K562 (cell line): ENCODE data around the gene HOXB13. TPM values are rescaled to one million over a fixed set of nuclear protein-coding genes. Genes with fewer than 3 reads are reported as not detected.
A peak's percentile ranks its signal among the peaks of the same experiment; 100 is the strongest.

Experiments used
- ATAC-seq: fragments of 200-7000 bp; cut with Tn5 transposase; 3 replicates; pipeline ENCODE4 v1.9.1; 2020; ENCODE audit warnings: moderate library complexity
- BruUV-seq: library from RNA; stranded (reverse); fragments of 400-500 nt; replicated peaks from 2 replicates; lab custom pipeline; 2021; lab: Mats Ljungman, UMichigan
- CTCF ChIA-PET: fragments of 300-600 bp; formaldehyde crosslinking; extraction: SDS; loops from one replicate; lab custom pipeline; 2021; ENCODE audit warnings: low intra/inter-chr PET ratio; lab: Yijun Ruan, JAX
- POLR2A ChIA-PET: fragments of 300-600, 350-650 bp; sonication (Branson Sonifier 250); formaldehyde crosslinking; extraction: SDS; loops from one replicate; lab custom pipeline; 2021; ENCODE audit warnings: antibody characterized with exemption, inconsistent platforms; lab: Yijun Ruan, JAX
- DNase-seq, 4 experiments: peaks; one replicate each; pipeline versions ENCODE4 v3.0.0 to v3.0.0-alpha.2; 2011 to 2018; ENCODE audit warnings: low spot score in 3 of 4, mixed read lengths in 3 of 4; ENCODE audit errors: extremely low read depth in 1 of 4
- FAIRE-seq: peaks from 2 replicates; lab custom pipeline; 2011; peaks lifted over from hg19 to GRCh38; lab: Jason Lieb, UNC
- H2AFZ ChIP-seq: 2 replicates; pipeline ENCODE4 v1.6.0; 2011; ENCODE audit warnings: low read depth, low read length, control low read depth, inconsistent platforms
- H3K27ac ChIP-seq: fragments of 200-600 bp; 3 replicates; pipeline ENCODE4 v1.8.0; 2011; ENCODE audit warnings: low read depth, mild to moderate bottlenecking, control low read depth, inconsistent platforms, low read length, moderate library complexity, mixed read lengths; ENCODE audit errors: extremely low read depth
- H3K27me3 ChIP-seq, 2 experiments: fragments of 300-600 bp in 1 of 2; 2 replicates in 1 of 2; 3 replicates in 1 of 2; pipeline versions ENCODE4 v1.6.0 to v1.8.0; 2011; ENCODE audit warnings: inconsistent platforms in 2 of 2, low read length in 2 of 2, mild to moderate bottlenecking in 1 of 2, mixed read lengths in 1 of 2, moderate library complexity in 1 of 2; ENCODE audit not compliant: control insufficient read depth in 2 of 2, insufficient read depth in 2 of 2
- H3K36me3 ChIP-seq: fragments of 300-600 bp; 3 replicates; pipeline ENCODE4 v1.8.0; 2011; ENCODE audit warnings: mild to moderate bottlenecking, low read length, inconsistent platforms; ENCODE audit not compliant: control insufficient read depth, insufficient read depth
- H3K4me1 ChIP-seq, 2 experiments: fragments of 200-600 bp in 1 of 2; replicated peaks in 1 of 2; 2 replicates in 1 of 2; 3 replicates in 1 of 2; pipeline versions ENCODE4 v1.5.1 to v1.8.0; 2011; ENCODE audit warnings: inconsistent platforms in 2 of 2, low read length in 2 of 2, mild to moderate bottlenecking in 1 of 2, mixed read lengths in 1 of 2, moderate library complexity in 1 of 2; ENCODE audit not compliant: control insufficient read depth in 2 of 2, insufficient read depth in 2 of 2
- H3K4me2 ChIP-seq: 2 replicates; pipeline ENCODE4 v1.6.1; 2011; ENCODE audit warnings: low read length, control low read depth, inconsistent platforms, mixed read lengths; ENCODE audit not compliant: insufficient read depth
- H3K4me3 ChIP-seq: fragments of 200-600 bp; sonication (generic), shearing (Covaris generic); 2 replicates; pipeline ENCODE4 v1.5.1; 2016; ENCODE audit warnings: control low read depth, inconsistent platforms
- H3K79me2 ChIP-seq: fragments of 200-600 bp; 3 replicates; pipeline ENCODE4 v1.8.0; 2011; ENCODE audit warnings: low read length, inconsistent platforms; ENCODE audit not compliant: control insufficient read depth, insufficient read depth
- H3K9ac ChIP-seq, 2 experiments: 2 replicates each; pipeline versions ENCODE4 v1.6.0 to v1.6.1; 2011; ENCODE audit warnings: low read depth in 2 of 2, low read length in 2 of 2, control low read depth in 1 of 2, inconsistent platforms in 1 of 2, mild to moderate bottlenecking in 1 of 2, mixed read lengths in 1 of 2; ENCODE audit not compliant: insufficient read depth in 1 of 2
- H3K9me1 ChIP-seq: one replicate; pipeline ENCODE4 v1.6.0; 2011; ENCODE audit warnings: inconsistent platforms, mild to moderate bottlenecking, low read length, moderate library complexity; ENCODE audit not compliant: control insufficient read depth, insufficient read depth
- H3K9me3 ChIP-seq: replicated peaks from 2 replicates; pipeline ENCODE4 v1.5.1; 2011; ENCODE audit warnings: low read depth, low read length, inconsistent platforms; ENCODE audit not compliant: control insufficient read depth, insufficient read depth
- H4K20me1 ChIP-seq: replicated peaks from 2 replicates; pipeline ENCODE4 v1.6.1; 2011; ENCODE audit warnings: low read length, inconsistent platforms, mixed read lengths; ENCODE audit not compliant: control insufficient read depth, insufficient read depth
- BRCA1 ChIP-seq, 2 experiments: fragments of 450-650 bp in 1 of 2; sonication (generic) in 1 of 2; formaldehyde crosslinking in 1 of 2; IDR thresholded peaks; 2 replicates each; pipeline versions ENCODE4 v1.5.0 to v1.6.1; 2017 to 2020; ENCODE audit warnings: mild to moderate bottlenecking in 1 of 2, missing genetic modification reagents in 1 of 2
- FOSL1 ChIP-seq: fragments of 200-800 bp; sonication (Bioruptor generic); conservative IDR thresholded peaks from 2 replicates; pipeline ENCODE4 v1.6.1; 2016; ENCODE audit warnings: missing genetic modification characterization, missing compliant biosample characterization
- HCFC1 ChIP-seq: IDR thresholded peaks from 2 replicates; pipeline ENCODE4 v1.6.1; 2012; ENCODE audit warnings: low read depth, low read length, improper control_type of control experiment
- IRF9 ChIP-seq: fragments of 450-650 bp; IDR thresholded peaks from 2 replicates; pipeline ENCODE4 v1.6.1; 2016; ENCODE audit warnings: missing biosample characterization, missing genetic modification characterization
- MYC ChIP-seq, 2 experiments: fragments of 250-450 bp in 1 of 2; sonication (Bioruptor Pico) in 1 of 2; IDR thresholded peaks; 2 replicates each; pipeline versions ENCODE4 v1.5.1 to v1.6.1; 2012 to 2021; ENCODE audit warnings: low read depth in 2 of 2, borderline replicate concordance in 1 of 2, improper control_type of control experiment in 1 of 2, low read length in 1 of 2, mild to moderate bottlenecking in 1 of 2, moderate library complexity in 1 of 2
- NKRF ChIP-seq: fragments of 450-650 bp; IDR thresholded peaks from 2 replicates; pipeline ENCODE4 v1.6.1; 2016; ENCODE audit warnings: borderline replicate concordance
- PKNOX1 ChIP-seq: fragments of 450-650 bp; IDR thresholded peaks from 2 replicates; pipeline ENCODE4 v1.6.1; 2016
- RAD51 ChIP-seq: fragments of 450-650 bp; IDR thresholded peaks from 2 replicates; pipeline ENCODE4 v1.7.1; 2016; ENCODE audit warnings: low read depth, mild to moderate bottlenecking, borderline replicate concordance
- SAFB2 ChIP-seq: fragments of 200-400 bp; formaldehyde crosslinking; IDR thresholded peaks from 2 replicates; pipeline ENCODE4 v1.6.1; 2018; ENCODE audit warnings: borderline replicate concordance, low read length, low read depth, moderate library complexity; ENCODE audit not compliant: severe bottlenecking
- YY1 ChIP-seq, 3 experiments: IDR thresholded peaks; 2 replicates each; pipeline ENCODE4 v1.6.1; 2011; ENCODE audit warnings: low read length in 2 of 3, mild to moderate bottlenecking in 2 of 3, moderate library complexity in 2 of 3, borderline replicate concordance in 1 of 3, control low read depth in 1 of 3, low read depth in 1 of 3; ENCODE audit not compliant: insufficient read depth in 3 of 3, insufficient replicate concordance in 2 of 3, control insufficient read depth in 1 of 3, insufficient read length in 1 of 3; ENCODE audit errors: extremely low read depth in 1 of 3
- ZNF77 ChIP-seq: fragments of 250-450 bp; sonication (Bioruptor Pico); IDR thresholded peaks from 2 replicates; pipeline ENCODE4 v1.5.0; 2020
- WGBS: fragments of 100-300 bp; shearing (Covaris generic); methylation state at CpG from one replicate; pipeline ENCODE4 v1.1.6; 2016; ENCODE audit warnings: low coverage, mixed read lengths; ENCODE audit not compliant: insufficient coverage; ENCODE audit errors: missing lambda C conversion rate; 5-methylcytosine and 5-hydroxymethylcytosine counted together
- in situ Hi-C: fragments of 300-500 bp; cut with MboI; formaldehyde crosslinking; loops from 4 replicates; pipeline ENCODE4 v1.15.0; 2018; ENCODE audit warnings: inconsistent platforms, mixed read lengths
- intact Hi-C: fragments of 100-400 bp; cut with micrococcal nuclease; formaldehyde crosslinking; loops from 2 replicates; pipeline ENCODE4 v1.14.2; 2022
- polyA plus RNA-seq, 8 experiments: library from polyadenylated mRNA; depleted of rRNA in 4 of 8; stranded (reverse) in 5 of 8; unstranded in 3 of 8; fragments of >200 nt; fragmentation: Nextera tagmentation in 2 of 8; fragmentation: Illumina TruSeq in 1 of 8; extraction: Ambion mirVana in 2 of 8; extraction: Trizol in 1 of 8; gene quantifications; 2 replicates each; pipeline versions ENCODE4 v1.2.1 to v1.2.3, GENCODE V29; 2011 to 2014; ENCODE audit warnings: inconsistent platforms in 1 of 8, missing spikeins in 1 of 8
- total RNA-seq, 7 experiments: library from RNA; depleted of rRNA in 6 of 7; stranded (reverse); fragments of >200 nt in 6 of 7; fragmentation: Illumina TruSeq in 2 of 7; extraction: Trizol in 2 of 7; gene quantifications; 2 replicates each; pipeline versions ENCODE4 v1.2.1 to v1.2.3, GENCODE V29; 2011 to 2021; ENCODE audit warnings: low replicate concordance in 1 of 7
- TF ChIP-seq, protein P1 (sequence below): fragments of 250-450 bp; sonication (Bioruptor Pico); IDR thresholded peaks from 2 replicates; pipeline ENCODE4 v1.8.0; 2022; ENCODE audit warnings: inconsistent platforms, mild to moderate bottlenecking, moderate library complexity, borderline replicate concordance

Gene HOXB13
- total and polyA plus RNA-seq, 9 of the 15 experiments (the other 6 are each of a cell fraction or from before 2014, with no cell fraction given) = not detected

- in situ Hi-C loops (no loop called here), intact Hi-C loops (no loop called here)
- no peak for FAIRE-seq
- POLR2A ChIA-PET = interaction anchor here (0.6 kb wide), 1 partner anchor 40 kb away, joined by 3 read pairs; the partner anchor contains the start of gene HOXB13
- CTCF ChIA-PET = no interaction called here
- Histone ChIP-seq H3K27me3 (peaks cover 10 to 18% of the 10 kb centered on the region in 2 experiments; a peak in 3 of 5 replicates), H3K79me2 (no peaks in the 10 kb centered on the region), H3K27ac (no peak overlapping the region), H3K9me1 (no peaks in the 10 kb centered on the region), H3K9ac (peak overlapping the region in 1 of 2 experiments; percentile 20; a peak in 1 of 4 replicates), H3K4me2 (no peak overlapping the region), H3K9me3 (no peaks in the 10 kb centered on the region; the same call in 1 of the 2 replicates), H4K20me1 (no peaks in the 10 kb centered on the region), H3K36me3 (no peaks in the 10 kb centered on the region), H3K4me1 (no peaks in the 10 kb centered on the region; a peak in 1 of 5 replicates), H3K4me3 (no peak overlapping the region), H2AFZ (no peak overlapping the region)
- ATAC-seq = no peak
- 0% methylated on average over 5 of the region's 5 CpGs for WGBS
- no peak for DNase-seq
- BruUV-seq = no TSS peak
- TF ChIP-seq FOSL1 (tag) = no peak
- TF ChIP-seq, protein P1, sequence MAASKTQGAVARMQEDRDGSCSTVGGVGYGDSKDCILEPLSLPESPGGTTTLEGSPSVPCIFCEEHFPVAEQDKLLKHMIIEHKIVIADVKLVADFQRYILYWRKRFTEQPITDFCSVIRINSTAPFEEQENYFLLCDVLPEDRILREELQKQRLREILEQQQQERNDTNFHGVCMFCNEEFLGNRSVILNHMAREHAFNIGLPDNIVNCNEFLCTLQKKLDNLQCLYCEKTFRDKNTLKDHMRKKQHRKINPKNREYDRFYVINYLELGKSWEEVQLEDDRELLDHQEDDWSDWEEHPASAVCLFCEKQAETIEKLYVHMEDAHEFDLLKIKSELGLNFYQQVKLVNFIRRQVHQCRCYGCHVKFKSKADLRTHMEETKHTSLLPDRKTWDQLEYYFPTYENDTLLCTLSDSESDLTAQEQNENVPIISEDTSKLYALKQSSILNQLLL = no peak
- no peak for TF ChIP-seq HCFC1
- TF ChIP-seq MYC (IDR thresholded peaks at IDR 0.05; ENCODE audit: low read depth, low read length) = no peak
- no peak for TF ChIP-seq MYC (CRISPR knock-in tag; IDR thresholded peaks at IDR 0.05; ENCODE audit: borderline replicate concordance, low read depth)
- TF ChIP-seq ZNF77 (CRISPR knock-in tag) = no peak
- TF ChIP-seq BRCA1 (IDR thresholded peaks at IDR 0.05) = no peak
- no peak for TF ChIP-seq BRCA1 (CRISPR knock-in tag; IDR thresholded peaks at IDR 0.05)
- no peak for TF ChIP-seq IRF9 (tag)
- TF ChIP-seq RAD51 = no peak
- TF ChIP-seq YY1 (IDR thresholded peaks at IDR 0.05; ENCODE audit: borderline replicate concordance in 1 of 3, control insufficient read depth in 1 of 3, extremely low read depth in 1 of 3, insufficient read depth in 3 of 3, insufficient read length in 1 of 3, insufficient replicate concordance in 2 of 3, low read depth in 1 of 3, low read length in 2 of 3) = no peak
- no peak for TF ChIP-seq PKNOX1
- TF ChIP-seq SAFB2 = no peak
- no peak for TF ChIP-seq NKRF
Observed at GRCh38 chr17:48769009-48769675, 40.6 kb upstream of the HOXB13 start.
